Spleen (tissue), 13 donors: ENCODE data around the gene TMED5. TPM values are rescaled to one million over a fixed set of nuclear protein-coding genes. Genes with fewer than 3 reads are reported as not detected.
"Not testable (repeated sequence)": the region's sequence is repeated elsewhere in the genome, so short reads cannot be mapped to it uniquely, and the experiment has no call there.

Experiments
- DNase-seq: peaks from one replicate; pipeline ENCODE4 v3.0.0-alpha.2; 2020
- H3K27ac ChIP-seq, 8 donors: fragments of 200-600 bp; sonication (generic) in 7 of 8; 1 replicate in 4 of 8; 2 replicates in 4 of 8; pipeline versions ENCODE4 v1.5.0 to v1.8.0; 2016 to 2021; ENCODE audit warnings: inconsistent platforms in 4 of 8, mild to moderate bottlenecking in 4 of 8, moderate library complexity in 1 of 8
- H3K27me3 ChIP-seq, 7 donors: fragments of 200-600 bp; sonication (generic) in 6 of 7; replicated peaks in 1 of 7; 1 replicate in 4 of 7; 2 replicates in 3 of 7; pipeline versions ENCODE4 v1.5.0 to v1.8.0; 2016 to 2021; ENCODE audit warnings: inconsistent platforms in 3 of 7, mild to moderate bottlenecking in 1 of 7
- H3K36me3 ChIP-seq, 6 donors: fragments of 200-600 bp; sonication (generic) in 5 of 6; 1 replicate in 4 of 6; 2 replicates in 2 of 6; pipeline versions ENCODE4 v1.5.0 to v1.8.0; 2016 to 2021; ENCODE audit warnings: inconsistent platforms in 2 of 6
- H3K4me1 ChIP-seq, 6 donors: fragments of 200-600 bp; sonication (generic) in 5 of 6; 1 replicate in 3 of 6; 2 replicates in 3 of 6; pipeline versions ENCODE4 v1.5.0 to v1.8.0; 2016 to 2021; ENCODE audit warnings: inconsistent platforms in 3 of 6
- H3K4me3 ChIP-seq, 8 donors: fragments of 200-600 bp; sonication (generic) in 7 of 8; 1 replicate in 4 of 8; 2 replicates in 4 of 8; pipeline versions ENCODE4 v1.5.0 to v1.8.0; 2016 to 2021; ENCODE audit warnings: inconsistent platforms in 4 of 8, mild to moderate bottlenecking in 4 of 8, moderate library complexity in 2 of 8
- H3K9me3 ChIP-seq, 8 donors: fragments of 200-600 bp; sonication (generic) in 7 of 8; 1 replicate in 4 of 8; 2 replicates in 4 of 8; pipeline versions ENCODE4 v1.5.0 to v1.8.0; 2016 to 2021; ENCODE audit warnings: inconsistent platforms in 4 of 8
- CTCF ChIP-seq, 11 experiments: fragments of 200-600 bp in 7 of 11; fragments of 450-650 bp in 4 of 11; sonication (generic) in 4 of 11; IDR thresholded peaks in 8 of 11; conservative IDR thresholded peaks in 3 of 11; 1 replicate in 7 of 11; 2 replicates in 4 of 11; pipeline versions ENCODE4 v1.4.0 to v1.8.0; 2016 to 2021; ENCODE audit warnings: antibody characterized with exemption in 11 of 11, inconsistent platforms in 4 of 11, mild to moderate bottlenecking in 1 of 11
- POLR2A ChIP-seq, 3 donors: fragments of 450-650 bp; IDR thresholded peaks; one replicate each; pipeline ENCODE4 v1.5.1; 2017; ENCODE audit warnings: antibody characterized with exemption in 3 of 3, mild to moderate bottlenecking in 1 of 3
- POLR2AphosphoS5 ChIP-seq, 3 donors: sonication (generic); formaldehyde crosslinking; IDR thresholded peaks; one replicate each; pipeline ENCODE4 v1.5.1; 2017; ENCODE audit warnings: antibody characterized with exemption in 3 of 3
- WGBS, 5 donors: extraction: QIAGEN DNeasy Blood & Tissue Kit in 3 of 5; methylation state at CpG; one replicate each; pipeline versions ENCODE4 v1.1.5 to v1.1.7; 2013 to 2018; 5-methylcytosine and 5-hydroxymethylcytosine counted together
- intact Hi-C: fragments of 100-400 bp; cut with DNase I; formaldehyde crosslinking; loops from one replicate; pipeline ENCODE4 v1.15.0; 2023; ENCODE audit warnings: low total_unique reads
- long read RNA-seq, 2 donors: transcript quantifications; one replicate each; lab custom pipeline, GENCODE V29; 2026
- polyA plus RNA-seq, 3 donors: library from polyadenylated mRNA; stranded (reverse); fragments of 200-250 nt; gene quantifications; one replicate each; pipeline ENCODE4 v1.2.1, GENCODE V29; 2013
- total RNA-seq, 7 donors: library from RNA; depleted of rRNA in 3 of 7; stranded (reverse); fragments of >200 nt in 3 of 7; fragmentation: NEBNext Ultra II Directional in 4 of 7; extraction: Animal tissue kit (Norgen Biotek cat#: 25700) in 4 of 7; gene quantifications; one replicate each; pipeline versions ENCODE4 v1.1.0 to v1.2.1, GENCODE V29; 2016 to 2021
- donor health status: healthy with polysubstance abuse.
- donor health status: DM: no; HTN: no; CAD: no; lungs with moderate emphysema.
- donor health status: DM: no; HTN: no; CAD: no.
- donor health status: Bipolar disorder and iron deficiency.
- donor health status: healthy.
- donor health status: DM: no; HTN: no; CAD: no.
- donor health status: DM: yes; HTN: yes; CAD: no.

TMED5 gene
- total RNA-seq (100 to 1,000 TPM in 1 of 7 donors, 10 to 100 TPM in 6; 49.2 to 102 (median 54.6) TPM), polyA plus RNA-seq (10 to 100 TPM; 11.1 to 16.8 (median 14.4) TPM)
- long read RNA-seq, donor 1, full-length matches to known transcripts = 21 of 21 reads
- long read RNA-seq, donor 1, partial matches to known transcripts = 0 of 21 reads
- long read RNA-seq, donor 1, other reads (novel, unspliced or antisense) = 0 of 21 reads
- long read RNA-seq, donor 2, full-length matches to known transcripts = 19 of 19 reads
- long read RNA-seq, donor 2, partial matches to known transcripts = 0 of 19 reads
- long read RNA-seq, donor 2, other reads (novel, unspliced or antisense) = 0 of 19 reads

- H3K4me1 ChIP-seq = peaks cover 29 to 68% (median 53%) of the 10 kb centered on the region in 6 donors
- H3K4me3 ChIP-seq = peak within 1 kb of the TSS; percentile 66 to 93 (median 90)
- peak; percentile 99 for DNase-seq
- peak within 1 kb of the TSS; percentile 95 to 100 (median 99) for H3K27ac ChIP-seq
- H3K9me3 ChIP-seq = no peaks in the 10 kb centered on the region
- peaks cover 0 to 13% (median 0%) of the 10 kb centered on the region in 6 donors for H3K36me3 ChIP-seq
- intact Hi-C loops = loop anchor here (10.0 kb wide), 1 partner anchor 95 kb away; no protein-coding TSS in a partner anchor
- H3K27me3 ChIP-seq = no peaks in the 10 kb centered on the region
- WGBS, 5 donors = 0 to 1% (median 0%) methylated on average over 36 to 78 of the region's 78 CpGs
- TF ChIP-seq CTCF (IDR thresholded peaks at IDR 0.05 in 8 of 11, conservative IDR thresholded peaks at IDR 0.05 in 3 of 11) = peak in 10 of 11 experiments; percentile 20 to 58 (median 45)
- peak; percentile 22 to 96 (median 29) for TF ChIP-seq POLR2A (IDR thresholded peaks at IDR 0.05)
- TF ChIP-seq POLR2AphosphoS5 (IDR thresholded peaks at IDR 0.05) = peak; percentile 93 to 97 (median 94)
Observed at GRCh38 chr1:93179886-93180722, at the start of gene TMED5. Gene TMED5 (minus strand): TSS chr1:93180413. CDS start chr1:93180242, 171 bp downstream.

- 94 to 99% (median 97%) methylated on average over 2 of the region's 2 CpGs for WGBS, 5 donors
- no peak overlapping the region for H3K4me3 ChIP-seq
- peaks cover 0 to 70% (median 4%) of the 10 kb centered on the region in 6 donors for H3K36me3 ChIP-seq
- DNase-seq = no peak
- intact Hi-C loops = no loop called here
- no peaks in the 10 kb centered on the region for H3K9me3 ChIP-seq
- TF ChIP-seq POLR2AphosphoS5 (IDR thresholded peaks at IDR 0.05) (no peak), POLR2A (IDR thresholded peaks at IDR 0.05) (no peak), CTCF (IDR thresholded peaks at IDR 0.05 in 8 of 11, conservative IDR thresholded peaks at IDR 0.05 in 3 of 11) (no peak)
- H3K27ac ChIP-seq = no peak overlapping the region
- H3K27me3 ChIP-seq = no peaks in the 10 kb centered on the region
- peaks cover 0 to 15% (median 0%) of the 10 kb centered on the region in 6 donors for H3K4me1 ChIP-seq
Observed at GRCh38 chr1:93223023-93223675, 42.9 kb upstream of the TMED5 start.

GRCh38 chr1:93221913-93222312, 41.7 kb upstream of the TMED5 start:
- 89 to 95% (median 93%) methylated on average over 3 of the region's 3 CpGs for WGBS, 5 donors
- H3K4me3 ChIP-seq = no peak overlapping the region
- H3K27me3 ChIP-seq = no peaks in the 10 kb centered on the region
- DNase-seq = no peak
- H3K4me1 ChIP-seq = peaks cover 0 to 15% (median 0%) of the 10 kb centered on the region in 6 donors
- H3K36me3 ChIP-seq = peaks cover 0 to 71% (median 4%) of the 10 kb centered on the region in 6 donors
- H3K9me3 ChIP-seq = no peaks in the 10 kb centered on the region
- no peak for TF ChIP-seq POLR2AphosphoS5 (IDR thresholded peaks at IDR 0.05)
- TF ChIP-seq POLR2A (IDR thresholded peaks at IDR 0.05) = no peak
- TF ChIP-seq CTCF (IDR thresholded peaks at IDR 0.05 in 8 of 11, conservative IDR thresholded peaks at IDR 0.05 in 3 of 11) = no peak
- H3K27ac ChIP-seq = no peak overlapping the region
- intact Hi-C loops = no loop called here

- H3K4me3 ChIP-seq, H3K27ac ChIP-seq, H3K27me3 ChIP-seq, intact Hi-C loops, H3K9me3 ChIP-seq, DNase-seq: not testable (repeated sequence)
- Histone ChIP-seq H3K36me3 (peaks cover 0 to 70% (median 4%) of the 10 kb centered on the region in 6 donors), H3K4me1 (peaks cover 0 to 15% (median 0%) of the 10 kb centered on the region in 6 donors)
- 84 to 100% (median 97%) methylated on average over 5 of the region's 5 CpGs for WGBS, 5 donors
Observed at GRCh38 chr1:93220716-93221115, 40.5 kb upstream of the TMED5 start.
